NCI-H2171 treated with DMSO at 0.1 percent for 48 hours (cell line): ENCODE measurements around the gene TRMT112.

Experiments
- DNase-seq: peaks from one replicate; lab custom pipeline; 2025; lab: John Stamatoyannopoulos, UW

Gene TRMT112

DNA sequence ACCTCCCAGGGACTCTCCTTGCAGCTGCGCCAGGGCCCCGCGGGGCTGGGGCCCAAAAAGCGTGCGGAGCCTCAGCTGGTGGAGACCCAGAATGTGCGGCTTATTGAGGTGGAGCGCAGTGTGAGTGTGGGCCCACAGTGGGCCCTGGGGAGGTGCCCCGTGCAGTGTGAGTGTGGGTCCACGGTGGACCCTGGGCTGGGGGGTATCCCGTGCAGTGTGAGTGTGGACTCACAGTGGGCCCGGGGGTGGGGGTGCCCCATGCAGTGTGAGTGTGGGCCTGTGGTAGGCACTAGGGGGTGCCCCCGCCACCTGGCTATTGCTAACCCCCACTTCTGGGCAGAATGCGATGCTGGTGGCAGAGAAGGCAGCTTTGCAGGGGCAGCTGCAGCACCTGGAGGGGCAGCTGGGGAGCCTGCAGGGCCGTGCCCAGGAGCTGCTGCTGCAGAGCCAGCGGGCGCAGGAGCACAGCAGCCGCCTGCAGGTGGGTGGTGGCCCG lies 33.8 kb upstream of the TRMT112 start:
- no peak for DNase-seq

DNA sequence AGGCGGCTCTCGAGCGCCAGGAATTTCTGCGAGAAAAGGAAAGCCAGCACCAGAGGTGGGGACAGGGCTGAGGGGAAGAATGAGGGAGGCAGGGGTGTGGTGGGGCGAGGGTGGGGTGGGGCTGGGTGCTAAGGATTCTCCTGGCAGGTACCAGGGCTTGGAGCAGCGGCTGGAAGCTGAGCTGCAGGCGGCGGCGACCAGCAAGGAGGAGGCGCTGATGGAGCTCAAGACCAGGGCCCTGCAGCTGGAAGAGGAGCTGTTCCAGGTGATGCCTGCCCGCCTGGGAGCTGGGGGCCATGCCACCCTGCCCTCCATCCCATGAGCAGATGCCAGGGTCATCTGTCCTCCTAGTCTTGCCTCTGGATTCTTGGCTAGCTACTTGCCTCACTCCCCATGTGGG lies 32.0 kb upstream of the TRMT112 start:
- no peak for DNase-seq

DNA sequence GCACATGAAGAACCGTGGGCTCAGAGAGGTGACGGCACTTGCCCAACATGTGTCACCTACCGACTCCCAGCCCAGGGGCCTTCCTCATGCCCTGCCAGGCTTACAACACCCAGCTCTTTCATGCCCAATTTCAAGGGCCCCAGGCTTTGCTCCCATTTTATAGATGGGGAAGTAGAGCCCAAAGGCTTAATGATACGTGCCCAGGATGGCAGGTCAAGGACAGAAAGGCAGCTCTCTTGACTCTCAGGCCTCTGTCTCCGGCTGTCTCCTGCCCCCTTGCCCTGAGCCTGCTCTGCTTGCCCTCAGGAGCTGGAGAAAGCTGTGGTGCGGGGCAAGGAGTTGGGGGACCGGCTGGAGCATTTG lies 31.6 kb upstream of the TRMT112 start:
- no peak for DNase-seq

DNA sequence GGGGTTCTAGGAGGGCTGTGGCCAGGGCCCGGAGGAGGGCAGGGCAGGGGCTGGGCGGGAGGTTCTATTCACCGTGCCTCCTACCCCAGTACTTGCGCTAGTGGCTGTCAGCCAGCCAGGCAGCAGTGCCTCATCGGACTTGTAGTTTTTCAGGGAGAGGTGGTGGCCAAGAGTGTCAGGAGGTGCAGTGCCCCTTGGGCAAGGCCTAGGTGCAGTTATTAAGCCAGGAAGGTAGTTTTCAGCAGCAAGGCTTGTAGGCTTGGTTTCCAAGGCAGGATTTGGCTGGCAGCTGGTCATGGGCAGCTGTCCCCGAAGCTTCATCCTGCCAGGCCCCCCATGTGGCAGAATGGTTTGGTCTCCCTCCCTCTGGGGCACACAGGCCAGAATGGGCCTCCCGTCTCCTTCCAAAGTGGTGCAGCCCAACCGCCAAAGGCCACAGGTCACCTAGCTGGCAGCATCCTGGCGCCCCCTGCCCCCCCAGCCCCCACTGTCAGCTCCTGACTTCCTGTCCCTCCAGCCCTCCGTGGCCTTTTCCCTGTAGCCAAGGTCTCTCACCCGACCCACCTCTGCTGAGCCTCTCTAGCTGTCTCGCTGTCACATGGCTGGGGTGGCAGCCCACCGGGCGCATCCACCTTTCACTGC lies 31.1 kb upstream of the TRMT112 start:
- DNase-seq = no peak

DNA sequence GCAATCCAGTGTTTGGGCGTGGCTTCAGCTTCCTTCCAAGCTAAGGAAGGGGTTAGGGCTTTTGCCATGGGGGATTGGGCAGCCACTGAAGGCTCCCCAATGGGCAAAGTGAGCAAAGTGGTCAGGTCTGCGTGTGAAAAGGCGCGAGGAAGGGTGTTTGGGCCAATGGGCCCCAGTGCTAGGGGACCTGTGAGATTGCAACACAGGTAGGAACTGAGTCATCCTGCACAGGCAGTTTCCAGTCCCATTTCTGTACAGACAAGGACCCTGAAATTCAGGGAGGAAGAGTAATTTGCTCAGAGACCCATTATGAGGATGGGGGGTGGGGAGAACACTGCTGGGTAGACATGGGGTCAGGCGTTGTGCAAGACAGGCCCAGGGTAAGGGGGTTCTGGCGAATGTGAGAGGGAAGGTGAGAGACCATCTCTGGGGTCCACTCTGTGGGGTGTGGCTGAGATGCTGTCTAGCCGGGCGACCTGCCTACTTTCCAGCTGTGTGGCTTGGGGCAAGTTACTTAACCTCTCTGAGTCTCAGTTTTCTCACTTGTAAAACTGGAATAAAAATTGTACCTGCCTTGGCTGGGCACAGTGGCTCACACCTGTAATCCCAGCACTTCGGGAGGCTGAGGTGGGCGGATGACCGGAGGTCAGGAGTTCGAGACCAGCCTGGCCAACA lies 30.0 kb upstream of the TRMT112 start:
- DNase-seq = no peak

DNA sequence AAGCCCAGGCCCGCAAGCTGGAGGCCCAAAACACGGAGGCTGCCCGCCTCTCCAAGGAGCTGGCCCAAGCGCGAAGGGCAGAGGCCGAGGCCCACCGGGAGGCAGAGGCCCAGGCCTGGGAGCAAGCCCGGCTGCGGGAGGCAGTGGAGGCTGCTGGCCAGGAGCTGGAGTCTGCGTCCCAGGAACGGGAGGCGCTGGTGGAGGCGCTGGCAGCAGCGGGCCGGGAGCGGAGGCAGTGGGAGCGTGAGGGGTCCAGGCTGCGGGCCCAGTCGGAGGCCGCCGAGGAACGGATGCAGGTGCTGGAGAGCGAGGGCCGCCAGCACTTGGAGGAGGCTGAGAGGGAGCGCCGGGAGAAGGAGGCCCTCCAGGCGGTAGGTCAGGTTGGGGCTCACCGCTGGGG lies 27.4 kb upstream of the TRMT112 start:
- no peak for DNase-seq

DNA sequence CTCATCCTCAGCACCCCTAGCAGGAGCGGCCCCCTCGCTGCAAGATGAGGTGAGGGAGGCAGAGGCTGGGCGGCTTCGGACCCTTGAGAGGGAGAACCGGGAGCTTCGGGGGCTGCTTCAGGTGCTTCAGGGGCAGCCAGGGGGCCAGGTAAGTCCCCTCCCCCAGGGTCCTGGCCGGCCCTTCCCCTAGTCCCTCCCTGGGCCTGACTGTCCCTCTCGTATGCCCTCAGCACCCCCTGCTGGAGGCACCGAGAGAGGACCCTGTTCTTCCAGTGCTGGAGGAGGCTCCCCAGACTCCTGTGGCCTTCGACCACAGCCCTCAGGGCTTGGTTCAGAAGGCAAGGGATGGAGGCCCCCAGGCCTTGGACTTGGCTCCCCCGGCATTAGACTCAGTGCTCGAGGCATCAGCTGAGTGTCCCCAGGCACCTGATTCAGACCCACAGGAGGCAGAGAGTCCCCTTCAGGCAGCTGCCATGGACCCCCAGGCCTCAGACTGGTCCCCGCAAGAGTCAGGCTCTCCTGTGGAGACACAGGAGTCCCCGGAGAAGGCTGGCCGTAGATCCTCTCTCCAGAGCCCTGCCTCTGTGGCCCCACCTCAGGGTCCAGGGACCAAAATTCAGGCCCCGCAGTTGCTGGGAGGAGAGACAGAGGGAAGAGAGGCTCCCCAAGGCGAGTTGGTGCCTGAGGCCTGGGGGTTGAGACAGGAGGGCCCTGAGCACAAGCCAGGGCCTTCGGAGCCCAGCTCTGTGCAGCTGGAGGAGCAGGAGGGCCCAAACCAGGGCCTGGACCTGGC lies 26.6 kb upstream of the TRMT112 start:
- DNase-seq = no peak

DNA sequence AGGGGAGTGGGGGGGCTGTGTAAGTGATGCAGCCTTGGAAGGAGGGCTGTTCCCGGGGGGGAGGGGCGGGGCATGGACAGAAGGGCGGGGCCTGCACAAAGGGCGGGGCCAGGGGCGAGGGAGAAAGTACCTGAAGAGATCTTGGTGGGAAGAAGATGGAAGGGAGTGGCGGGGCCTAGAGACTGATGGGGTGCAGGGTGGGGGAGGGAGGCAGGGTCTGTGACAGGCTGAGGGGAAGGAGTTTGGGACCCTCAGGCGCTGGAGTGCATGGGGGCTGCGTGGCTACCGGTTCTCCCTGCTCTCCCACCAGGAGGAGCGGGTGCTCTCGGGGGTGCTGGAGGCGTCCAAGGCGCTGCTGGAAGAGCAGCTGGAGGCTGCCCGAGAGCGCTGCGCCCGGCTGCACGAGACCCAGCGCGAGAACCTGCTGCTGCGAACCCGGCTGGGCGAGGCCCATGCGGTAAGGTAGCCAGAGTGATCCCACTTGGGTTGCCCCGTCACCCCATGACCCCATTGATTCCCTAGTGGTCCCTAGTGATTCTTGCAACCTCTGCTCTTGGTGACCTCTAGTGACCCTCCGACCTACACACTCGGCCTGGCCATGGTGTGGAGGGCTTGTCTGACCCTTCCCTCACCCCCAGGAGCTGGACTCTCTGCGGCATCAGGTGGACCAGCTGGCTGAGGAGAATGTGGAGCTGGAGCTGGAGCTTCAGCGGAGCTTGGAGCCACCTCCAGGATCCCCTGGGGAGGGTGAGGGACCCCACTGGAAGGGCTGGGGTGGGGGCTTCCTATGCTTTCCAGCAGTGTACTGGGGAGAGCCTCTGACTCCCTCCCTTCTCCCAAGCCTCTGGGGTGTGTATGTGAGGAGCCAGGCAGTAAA lies 25.7 kb upstream of the TRMT112 start:
- no peak for DNase-seq

DNA sequence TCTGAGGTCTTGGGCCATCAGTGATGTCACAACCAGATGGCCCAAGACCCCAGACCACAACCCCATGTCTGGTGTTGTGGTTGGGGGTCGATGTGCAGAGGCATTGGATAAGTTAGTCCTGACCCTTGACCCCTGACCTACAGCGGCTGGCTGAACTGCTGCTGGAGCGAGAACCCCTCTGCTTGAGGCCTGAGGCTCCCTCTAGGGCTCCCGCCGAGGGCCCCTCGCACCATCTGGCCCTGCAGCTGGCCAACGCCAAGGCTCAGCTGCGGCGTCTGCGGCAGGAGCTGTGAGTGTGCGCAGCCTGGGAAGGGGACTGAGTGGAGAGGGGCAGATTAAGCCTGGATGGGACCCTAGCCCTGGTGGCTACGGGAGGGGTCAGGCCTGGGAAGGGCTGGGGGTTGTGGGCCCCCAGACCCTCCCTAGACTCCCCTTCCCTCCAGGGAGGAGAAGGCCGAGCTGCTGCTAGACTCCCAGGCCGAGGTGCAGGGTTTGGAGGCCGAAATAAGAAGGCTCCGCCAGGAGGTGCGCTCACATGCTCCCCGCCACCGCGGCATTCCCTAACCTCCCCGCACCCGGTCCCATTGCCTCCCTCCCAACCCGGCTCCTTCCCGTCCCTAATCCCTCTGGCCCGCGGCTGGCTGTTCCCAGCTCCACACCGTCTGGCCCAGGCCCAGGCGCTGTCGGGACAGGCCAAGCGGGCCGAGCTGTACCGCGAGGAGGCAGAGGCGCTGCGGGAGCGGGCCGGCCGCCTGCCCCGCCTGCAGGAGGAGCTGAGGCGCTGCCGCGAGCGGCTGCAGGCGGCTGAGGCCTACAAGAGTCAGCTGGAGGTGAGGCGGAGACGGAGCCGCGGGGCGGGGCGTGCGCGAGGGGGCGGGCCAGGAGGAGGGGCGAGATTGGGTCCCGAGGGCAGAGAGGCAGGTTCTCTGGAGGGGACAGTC lies 24.8 kb upstream of the TRMT112 start:
- peak; percentile 95 for DNase-seq

DNA sequence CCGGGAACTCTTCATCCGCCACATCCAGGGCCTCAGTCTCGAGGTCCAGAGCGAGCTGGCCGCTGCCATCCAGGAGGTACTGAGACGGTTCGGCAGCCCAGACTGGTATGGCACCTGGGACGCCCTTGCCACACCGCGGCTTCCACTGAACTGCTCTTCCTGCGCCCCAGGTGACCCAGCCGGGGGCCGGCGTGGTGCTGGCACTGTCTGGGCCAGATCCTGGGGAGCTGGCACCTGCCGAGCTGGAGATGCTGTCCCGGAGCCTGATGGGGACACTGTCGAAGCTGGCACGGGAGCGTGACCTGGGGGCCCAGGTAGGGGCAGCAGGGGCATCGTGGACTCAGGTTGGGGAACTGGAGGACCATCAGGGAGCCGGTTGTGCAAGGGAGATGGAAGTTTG lies 24.1 kb upstream of the TRMT112 start:
- no peak for DNase-seq

DNA sequence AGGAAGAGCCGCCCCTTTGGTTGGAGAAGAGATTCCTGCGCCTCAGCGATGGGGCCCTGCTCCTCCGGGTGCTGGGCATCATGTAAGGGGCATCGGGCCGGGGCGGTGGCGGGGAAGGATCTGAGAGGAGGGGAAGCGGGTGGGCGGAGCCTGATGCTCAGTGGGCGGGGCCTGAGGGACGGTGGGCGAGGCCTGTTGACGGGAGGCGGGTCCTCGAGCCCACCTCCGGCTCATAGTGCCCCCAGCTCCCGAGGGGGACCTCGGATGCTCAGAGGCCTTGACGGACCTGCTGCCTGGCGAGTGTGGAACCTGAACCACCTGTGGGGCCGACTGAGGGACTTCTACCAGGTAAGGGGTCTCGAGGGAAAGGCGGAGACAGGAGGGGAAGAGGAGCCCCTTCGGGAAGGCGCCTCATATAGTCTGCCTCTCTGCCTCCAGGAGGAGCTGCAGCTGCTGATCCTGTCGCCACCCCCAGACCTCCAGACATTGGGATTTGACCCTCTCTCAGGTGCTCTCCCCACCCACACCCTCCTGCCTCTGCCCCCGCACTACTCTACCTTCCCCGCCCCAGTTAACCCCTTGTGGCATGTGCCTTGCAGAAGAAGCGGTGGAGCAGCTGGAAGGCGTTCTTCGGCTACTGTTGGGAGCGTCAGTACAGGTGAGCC lies 23.4 kb upstream of the TRMT112 start:
- DNase-seq = peak; percentile 39

DNA sequence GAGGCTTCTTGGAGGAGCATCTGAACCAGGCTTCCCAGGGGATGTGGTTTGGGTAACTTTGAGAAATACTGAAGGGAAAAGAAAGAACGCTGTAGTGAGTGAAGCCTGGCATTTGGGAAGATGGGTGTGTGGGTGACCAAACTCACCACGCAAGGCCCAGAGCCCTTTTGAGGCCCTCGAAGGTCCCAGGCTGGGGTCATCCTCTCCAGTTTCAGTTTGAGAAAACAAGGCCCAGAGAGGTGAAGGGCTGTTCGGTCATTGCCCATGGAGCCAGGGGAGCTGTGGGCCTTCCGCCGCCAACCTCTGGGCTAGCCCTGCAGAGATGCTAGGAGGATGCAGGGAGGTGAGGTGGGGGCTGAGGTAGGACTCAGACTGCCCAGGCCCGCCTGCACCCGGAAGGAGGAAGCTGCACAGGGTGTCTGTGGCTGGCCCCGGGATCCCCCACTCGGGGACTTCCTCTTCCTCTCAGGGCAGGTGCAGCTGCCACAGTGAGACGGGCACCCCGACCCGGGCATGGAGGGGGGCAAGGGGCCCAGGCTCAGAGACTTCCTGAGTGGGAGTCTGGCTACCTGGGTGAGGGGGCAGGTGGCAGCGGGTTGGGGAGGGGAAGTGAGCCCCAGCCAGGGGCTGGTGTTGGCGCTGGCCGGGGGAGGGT lies 22.5 kb upstream of the TRMT112 start, which contains the start of gene CCDC88B:
Gene CCDC88B (plus strand): TSS at position 451 of the 655 bp plus-strand sequence. CDS start 63 bp downstream, at position 514.
- no peak for DNase-seq

DNA sequence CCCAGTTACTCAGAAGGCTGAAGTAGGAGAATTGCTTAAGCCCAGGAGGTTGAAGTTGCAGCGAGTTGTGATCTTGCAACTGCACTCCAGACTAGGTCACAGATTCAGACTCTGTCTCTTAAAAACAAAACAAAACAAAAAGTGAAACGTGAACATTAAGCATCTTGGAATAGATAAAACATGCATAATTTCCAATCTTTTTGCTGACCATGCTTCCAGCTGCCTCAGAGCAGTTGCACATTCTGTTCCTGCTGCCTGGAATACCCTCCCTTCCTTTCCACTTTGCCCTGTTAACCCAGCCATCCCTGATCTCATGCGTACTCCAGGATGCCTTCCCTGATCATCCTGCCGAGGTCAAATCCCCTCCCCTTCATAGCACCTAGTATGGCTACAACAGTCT lies 21.9 kb upstream of the TRMT112 start:
- DNase-seq = no peak

DNA sequence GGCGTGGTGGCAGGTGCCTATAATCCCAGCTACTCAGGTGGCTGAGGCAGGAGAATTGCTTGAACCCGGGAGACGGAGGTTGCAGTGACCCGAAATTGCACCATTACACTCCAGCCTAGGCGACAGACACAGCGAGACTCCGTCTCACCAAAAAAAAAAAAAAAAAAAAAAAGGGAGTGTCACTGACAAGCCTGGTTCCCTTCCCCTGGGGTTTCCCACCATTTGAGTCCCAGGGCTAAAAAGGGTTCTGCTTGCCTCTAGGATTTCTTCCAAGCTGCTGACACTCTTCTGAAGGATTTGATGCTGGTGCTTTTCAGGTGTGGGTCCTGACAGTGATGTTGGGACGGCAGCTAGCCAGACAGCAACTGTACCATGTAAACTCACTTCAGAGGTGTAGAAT lies 21.4 kb upstream of the TRMT112 start:
- peak; percentile 76 for DNase-seq

DNA sequence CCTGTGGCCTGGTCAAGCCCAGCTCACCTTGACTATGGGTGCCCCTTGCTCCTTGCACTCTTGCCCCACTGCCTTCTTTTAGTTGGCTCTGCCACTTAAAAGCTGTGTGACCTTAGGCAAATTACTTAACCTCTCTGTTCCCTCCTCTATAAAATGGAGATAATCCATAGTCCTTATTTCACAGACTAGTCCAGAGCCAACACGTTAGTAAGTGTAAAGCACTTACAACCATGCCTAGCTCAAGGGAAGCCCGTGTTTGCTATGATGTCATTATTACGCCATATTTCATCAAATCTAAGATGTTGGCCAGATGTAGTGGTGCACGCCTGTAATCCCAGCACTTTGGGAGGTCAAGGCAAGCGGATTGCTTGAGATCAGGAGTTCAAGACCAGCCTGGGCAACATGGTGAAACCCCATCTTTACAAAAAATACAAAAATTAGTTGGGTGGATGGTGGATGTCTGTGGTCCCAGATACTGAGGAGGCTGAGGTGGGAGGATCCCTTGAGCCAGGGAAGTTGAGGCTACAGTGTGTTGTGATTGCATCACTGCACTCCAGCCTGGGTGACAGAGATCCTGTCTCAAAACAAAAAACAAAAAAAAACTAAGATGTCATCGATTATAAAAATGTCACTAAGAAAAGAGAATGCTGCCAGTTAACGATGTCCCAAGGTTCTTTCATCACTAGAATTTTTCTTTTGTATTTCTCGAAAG lies 20.3 kb upstream of the TRMT112 start:
- DNase-seq = no peak

DNA sequence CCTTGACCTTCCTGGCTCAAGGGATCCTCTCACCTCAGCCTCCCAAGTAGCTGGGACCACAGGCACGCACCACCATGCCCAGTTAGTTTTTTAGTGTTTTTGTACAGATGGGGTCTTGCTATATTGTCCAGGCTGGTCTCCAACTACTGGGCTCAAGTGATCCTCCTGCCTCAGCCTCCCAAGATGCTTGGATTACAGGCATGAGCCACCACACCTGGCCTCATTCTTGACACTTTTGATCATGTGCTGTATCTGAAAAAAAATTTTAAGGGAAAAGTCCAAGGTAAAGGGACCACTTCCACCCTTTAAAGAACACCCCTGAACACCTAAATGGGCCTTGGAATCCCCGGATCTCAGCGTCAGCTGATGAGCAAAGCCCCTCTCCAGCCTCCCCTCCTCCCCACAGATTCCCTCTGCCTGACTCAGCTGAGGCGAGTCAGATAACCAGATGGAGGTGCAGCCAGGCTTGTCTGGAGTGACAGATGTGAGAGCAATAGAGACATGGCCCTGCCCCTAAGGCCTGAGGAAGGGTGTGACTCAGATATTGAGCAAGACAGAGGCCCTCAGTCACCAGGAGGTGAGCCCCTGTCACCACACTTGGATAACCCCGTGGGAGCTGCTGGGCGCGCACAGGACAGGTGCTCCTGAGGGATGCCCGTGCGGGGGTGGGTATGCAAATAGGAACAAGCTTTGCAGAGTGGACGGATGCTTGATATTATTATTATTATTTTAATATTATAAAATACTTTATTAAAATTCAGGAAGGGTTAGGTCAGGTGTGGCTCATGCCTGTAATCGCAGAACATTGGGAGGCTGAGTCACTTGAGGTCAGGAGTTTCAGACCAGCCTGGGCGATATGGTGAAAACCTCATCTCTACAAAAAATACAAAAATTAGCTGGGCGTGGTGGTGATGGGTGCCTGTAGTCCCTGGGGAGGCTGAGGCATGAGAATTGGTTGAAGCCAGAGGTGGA lies 17.7 kb upstream of the TRMT112 start:
- DNase-seq = peak; percentile 99

DNA sequence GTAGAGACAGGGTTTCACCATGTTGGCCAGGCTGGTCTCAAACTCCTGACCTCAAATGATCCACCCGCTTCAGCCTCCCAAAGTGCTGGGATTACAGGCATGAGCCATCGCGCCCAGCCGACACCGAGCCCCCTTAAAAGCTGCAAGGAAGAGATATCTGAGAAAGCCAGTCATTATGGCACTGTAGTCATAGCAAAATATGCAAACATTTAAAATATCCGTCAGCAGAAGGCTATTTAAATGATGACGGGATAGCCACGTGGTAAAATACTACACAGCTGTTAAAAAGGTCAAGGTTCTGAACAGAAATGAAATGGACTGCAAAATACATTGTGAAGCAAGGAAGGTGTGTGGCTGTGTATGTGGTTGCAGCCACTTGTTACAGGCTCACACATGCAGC lies 16.2 kb upstream of the TRMT112 start:
- DNase-seq = no peak
